ENCODE results near the gene TGFBR3.
"Not testable (repeated sequence)": the region's sequence is repeated elsewhere in the genome, so short reads cannot be mapped to it uniquely, and the experiment has no call there.

The TGFBR3 gene

DNA sequence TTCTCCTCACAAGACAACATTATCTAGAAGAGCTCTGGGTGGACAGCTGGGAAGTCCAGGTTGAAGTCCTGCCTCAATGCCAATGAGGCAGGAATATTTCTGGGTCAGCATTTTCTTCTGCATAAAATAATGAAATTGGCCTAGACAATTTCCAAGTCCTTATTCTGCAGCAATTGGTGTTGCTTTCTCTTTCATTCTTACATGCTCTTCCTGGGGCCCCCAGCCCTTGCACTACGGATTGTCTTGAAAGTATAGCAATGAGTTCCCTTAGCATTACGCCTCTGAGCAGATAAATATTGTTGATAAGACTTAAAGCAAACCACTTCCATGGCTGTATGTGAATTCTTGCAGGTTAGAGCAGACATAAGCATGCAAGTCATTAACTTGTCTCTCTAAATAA, 188.5 kb downstream of the TGFBR3 start:
- in situ Hi-C loops (cut with MboI; ENCODE audit: low sequenced_read_pairs) = no loop called here

DNA sequence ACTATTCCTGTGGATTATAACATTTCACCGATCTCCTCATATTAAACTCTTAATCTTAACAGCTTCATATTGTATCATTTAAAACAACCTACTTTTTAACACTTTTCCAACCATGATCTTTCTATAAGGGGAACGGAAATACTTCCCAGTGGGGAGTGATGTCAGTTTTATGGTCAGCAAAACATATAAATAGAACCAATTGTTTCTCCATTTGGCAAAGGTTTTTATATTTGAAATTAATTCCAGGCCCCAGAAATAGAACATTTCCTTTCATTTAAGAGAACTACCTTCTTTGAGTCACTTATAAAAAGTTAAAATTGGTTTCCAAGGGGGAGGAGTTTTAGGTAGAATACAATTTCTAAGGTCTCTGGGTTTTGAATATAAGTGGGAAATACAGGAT, 189.6 kb downstream of the TGFBR3 start:
- in situ Hi-C loops (cut with MboI; ENCODE audit: low sequenced_read_pairs) = no loop called here

DNA sequence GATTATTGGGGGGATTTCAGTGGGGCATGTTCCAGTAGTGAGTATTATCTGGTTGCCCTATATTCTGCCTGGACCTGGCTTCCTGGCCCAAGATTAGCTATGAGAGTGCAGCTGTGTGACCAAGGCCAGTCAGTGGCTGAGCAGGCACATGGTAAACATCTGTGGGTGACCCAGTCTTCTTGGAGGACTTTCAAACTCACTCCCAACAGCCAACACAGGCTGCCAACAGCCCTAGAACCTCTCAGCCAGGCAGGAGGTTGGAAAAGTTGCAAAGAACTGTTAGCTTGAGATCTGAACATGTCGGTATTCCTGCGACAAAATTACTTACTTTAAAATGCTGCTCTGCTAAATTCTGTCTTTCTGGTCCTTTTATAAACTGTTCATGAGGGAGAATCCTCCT, 192.4 kb downstream of the TGFBR3 start:
- in situ Hi-C loops (cut with MboI; ENCODE audit: low sequenced_read_pairs) = no loop called here

DNA sequence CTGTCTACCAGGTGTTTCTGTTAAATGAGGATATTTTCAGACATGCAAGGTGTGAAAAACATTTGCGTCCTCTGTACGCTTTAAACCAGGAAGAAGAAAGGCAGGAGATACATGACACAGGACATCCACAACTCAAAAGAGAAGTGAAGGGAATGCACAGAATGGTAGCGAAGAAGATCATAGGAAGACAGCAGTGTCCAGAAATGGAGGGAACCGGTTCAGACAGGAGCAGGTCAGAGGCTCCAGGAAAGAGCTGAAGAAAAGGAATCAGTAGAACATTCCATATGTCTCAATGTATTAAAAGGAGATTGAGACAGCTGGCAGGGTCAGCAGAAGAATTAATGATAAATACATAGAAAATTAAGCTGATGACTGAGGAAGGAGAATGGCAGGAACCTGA, 194.4 kb downstream of the TGFBR3 start:
- in situ Hi-C loops (cut with MboI; ENCODE audit: low sequenced_read_pairs) = no loop called here

DNA sequence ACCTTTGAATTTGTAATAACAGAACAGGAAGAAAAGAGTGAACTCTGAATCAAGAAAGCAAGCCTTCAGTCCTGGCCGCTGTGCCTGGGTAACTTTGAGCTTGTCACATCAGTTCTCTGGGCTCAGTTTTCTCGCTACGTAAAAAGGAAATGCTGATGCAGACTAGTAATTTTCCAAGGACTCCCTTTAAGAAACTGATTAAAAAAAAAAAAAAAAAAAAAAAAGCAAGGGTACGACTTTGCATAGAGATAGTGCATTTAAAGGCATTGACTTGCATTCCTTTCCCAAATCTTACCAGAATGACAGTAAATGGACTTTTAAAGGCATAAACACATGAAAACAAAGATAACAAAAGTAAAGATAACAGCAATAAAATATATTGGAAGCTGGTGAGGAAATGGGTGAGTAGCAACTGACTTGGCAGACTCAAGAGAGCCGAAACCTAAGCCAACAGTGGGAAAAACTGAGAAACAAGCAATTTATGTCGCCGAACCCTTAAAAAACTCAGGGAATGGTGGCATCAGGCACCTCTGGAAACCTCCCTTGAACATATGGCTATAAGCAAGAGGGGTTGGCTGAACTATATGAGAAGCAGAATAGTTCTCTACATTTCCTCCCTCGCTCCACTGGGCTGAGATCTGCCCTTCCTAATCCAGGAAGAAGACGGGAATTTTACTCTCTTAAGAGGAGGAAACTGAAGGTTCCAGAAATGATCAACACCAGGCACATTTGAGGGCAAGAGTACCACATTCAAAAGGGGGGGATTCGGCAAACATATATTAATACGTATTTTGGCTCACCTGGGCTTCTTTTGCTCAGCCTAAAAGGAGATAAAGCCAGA, 196.1 kb downstream of the TGFBR3 start:
- in situ Hi-C loops (cut with MboI; ENCODE audit: low sequenced_read_pairs) = no loop called here

DNA sequence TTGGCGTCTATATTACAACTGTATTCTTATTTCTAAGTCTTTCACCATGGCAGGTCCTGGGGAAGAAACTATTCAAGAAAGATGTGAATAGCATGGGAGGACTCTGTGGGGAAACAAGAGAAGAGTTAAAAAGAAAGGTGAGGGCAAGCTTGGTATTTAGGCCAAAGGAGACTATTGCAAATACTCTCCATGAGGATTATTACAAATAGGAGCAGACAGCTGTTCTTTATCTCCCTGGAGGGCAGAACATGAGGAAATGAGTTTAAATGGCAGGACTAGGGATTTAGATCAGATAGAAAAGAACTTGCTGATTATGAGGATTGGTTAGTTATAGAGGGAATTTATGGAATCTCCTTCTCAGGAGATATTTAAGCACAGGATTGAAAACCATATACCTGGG, 198.5 kb downstream of the TGFBR3 start:
- in situ Hi-C loops (cut with MboI; ENCODE audit: low sequenced_read_pairs) = no loop called here

DNA sequence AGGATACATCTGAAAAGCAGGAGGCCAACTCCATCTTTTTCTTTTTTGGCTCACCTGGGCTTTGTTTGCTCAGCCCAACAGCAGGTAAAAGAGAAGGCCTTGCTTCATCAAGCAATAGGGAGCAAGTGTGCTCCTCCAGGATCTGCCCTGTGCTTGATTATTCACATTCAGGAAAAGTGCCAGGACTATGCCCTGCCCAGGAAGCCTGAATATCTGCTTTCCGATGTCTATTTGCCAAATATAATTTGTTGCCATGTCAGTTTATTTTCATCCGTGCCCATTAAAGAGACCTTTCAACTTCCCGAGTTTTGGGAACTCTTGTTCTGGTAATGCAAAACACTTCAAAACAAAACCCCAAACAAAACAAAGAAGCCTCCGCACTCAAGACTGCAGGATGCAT, 200.0 kb downstream of the TGFBR3 start:
- in situ Hi-C loops (cut with MboI; ENCODE audit: low sequenced_read_pairs) = no loop called here

DNA sequence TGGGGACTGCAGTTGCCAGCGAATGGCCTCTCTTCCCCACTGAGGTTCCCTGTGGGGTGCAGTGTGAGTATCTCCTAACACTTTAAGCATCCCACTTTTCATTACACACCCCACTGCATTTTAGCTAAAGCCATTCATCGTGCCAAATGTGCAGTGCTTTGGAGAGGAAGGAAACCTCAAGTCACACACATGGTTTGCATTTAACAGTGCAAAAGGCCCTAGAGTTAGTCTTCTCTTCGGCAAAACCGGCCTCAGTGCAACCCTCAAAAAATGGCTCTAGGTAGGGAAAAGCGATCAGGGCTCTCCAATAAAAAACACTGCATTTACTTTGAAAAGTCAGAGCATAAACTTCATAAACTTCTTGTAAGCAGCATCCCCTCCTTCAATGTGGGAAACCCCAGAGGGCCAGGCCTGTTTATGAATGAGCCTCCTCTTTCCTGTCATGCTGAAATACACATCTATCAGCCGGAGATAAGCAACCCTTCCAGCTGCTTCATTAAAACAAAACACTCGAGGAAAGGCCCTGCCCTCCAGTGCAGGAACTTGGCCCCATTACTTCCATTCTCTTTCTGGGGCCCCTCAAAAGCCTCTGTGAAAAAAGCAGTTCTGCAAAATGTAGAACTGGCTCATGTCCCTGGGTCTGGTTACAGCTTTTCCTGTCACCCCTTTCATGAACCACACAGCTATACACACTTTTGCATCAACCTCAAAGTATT, 201.3 kb downstream of the TGFBR3 start:
- in situ Hi-C loops (cut with MboI; ENCODE audit: low sequenced_read_pairs) = no loop called here

DNA sequence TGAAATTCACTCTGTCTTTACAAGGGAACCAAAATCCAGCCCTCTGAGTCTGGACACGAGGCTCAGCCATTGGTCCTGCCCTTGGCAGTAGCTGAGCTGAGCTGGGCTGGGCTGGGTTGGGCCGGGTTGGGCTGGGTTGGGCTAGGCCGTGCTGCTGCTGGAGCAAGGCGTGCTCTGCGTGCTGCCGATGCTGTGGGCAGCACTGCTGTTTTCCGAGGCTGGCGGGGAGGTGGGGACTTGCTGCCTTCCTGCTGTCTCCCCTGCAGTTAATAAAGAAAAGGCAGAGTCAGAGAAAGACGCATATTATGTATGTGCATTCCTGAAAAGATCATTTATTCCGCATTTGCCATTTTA, 202.4 kb downstream of the TGFBR3 start:
- in situ Hi-C loops (cut with MboI; ENCODE audit: low sequenced_read_pairs) = no loop called here

DNA sequence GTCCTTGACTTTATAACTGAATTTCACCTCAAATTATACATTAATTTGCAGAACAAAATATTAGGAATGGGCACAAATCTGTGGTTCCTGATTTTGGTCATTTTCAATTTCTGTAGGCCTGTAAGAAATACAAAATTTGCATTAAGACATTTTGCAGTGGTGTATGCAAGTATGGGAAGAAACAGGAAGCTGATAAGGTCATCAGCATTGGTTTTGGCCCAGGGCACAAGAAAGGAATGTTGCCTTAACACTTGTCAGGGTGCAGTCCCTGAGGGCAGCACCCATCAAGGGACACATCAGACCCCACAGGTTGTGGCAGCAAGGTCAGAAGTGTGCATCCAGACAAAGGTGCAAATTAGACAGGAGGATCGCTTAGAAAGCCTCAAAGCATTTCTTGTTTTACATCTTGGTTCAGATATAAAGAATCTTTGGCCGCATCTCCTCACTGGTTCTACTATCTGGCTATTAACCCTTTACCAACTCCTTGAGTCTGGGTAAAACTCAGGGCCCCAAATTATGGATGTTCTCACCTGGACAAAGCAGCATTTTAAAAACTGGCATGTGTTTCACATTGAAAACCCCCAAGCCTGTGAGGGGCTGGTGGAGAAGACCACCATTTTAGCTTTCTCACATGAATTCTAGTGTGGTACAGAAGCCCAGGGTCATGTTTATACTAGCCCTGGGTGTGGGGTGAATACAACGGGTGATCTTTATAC, 202.9 kb downstream of the TGFBR3 start:
- in situ Hi-C loops (cut with MboI; ENCODE audit: low sequenced_read_pairs) = no loop called here

DNA sequence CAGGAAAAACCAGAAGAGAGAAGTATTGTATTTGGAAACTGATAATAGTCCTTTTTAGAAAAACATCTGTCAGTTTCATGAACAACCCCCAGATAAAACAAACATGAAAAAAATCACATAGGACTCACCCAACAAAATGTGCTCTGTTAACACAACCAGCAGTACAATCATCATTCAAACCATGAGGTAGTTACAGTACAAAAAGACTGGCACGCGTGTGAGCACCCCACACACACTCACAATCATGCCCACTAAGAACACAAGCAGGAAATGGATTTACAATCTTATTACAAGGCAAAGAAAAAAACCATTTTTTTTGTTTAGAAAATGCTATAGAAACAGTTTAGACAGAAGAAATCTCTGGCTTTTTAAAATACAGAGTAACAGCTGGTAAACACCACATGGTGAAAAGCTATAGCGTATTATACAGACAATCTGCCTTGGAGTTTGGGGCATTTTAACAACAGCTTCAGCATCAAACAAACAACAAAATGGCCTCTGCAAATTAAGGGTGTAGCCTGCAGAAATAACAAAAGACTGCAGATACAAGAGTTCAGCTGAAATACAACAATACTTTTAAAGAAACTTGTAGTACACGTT, 205.3 kb downstream of the TGFBR3 start:
- in situ Hi-C loops (cut with MboI; ENCODE audit: low sequenced_read_pairs) = no loop called here

DNA sequence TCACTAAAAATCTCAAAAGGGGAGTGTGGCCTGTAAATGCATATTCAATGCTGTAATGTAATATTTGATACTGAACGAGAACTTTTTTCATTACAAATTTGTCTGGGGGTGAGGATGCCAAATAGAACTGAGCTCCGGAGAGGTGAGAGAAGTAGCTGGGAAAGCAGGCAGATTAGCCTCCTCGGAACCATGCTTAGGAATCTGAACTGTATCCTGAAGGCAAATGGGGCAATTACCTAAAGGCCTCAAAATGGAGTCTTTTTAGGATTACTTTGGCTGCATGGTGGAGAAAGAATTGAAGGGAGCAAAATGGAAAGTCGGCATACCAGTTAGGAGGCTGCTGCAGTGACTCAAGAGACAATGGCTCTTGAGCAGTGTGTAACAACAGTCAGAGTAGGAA, 206.5 kb downstream of the TGFBR3 start:
- in situ Hi-C loops (cut with MboI; ENCODE audit: low sequenced_read_pairs) = no loop called here

DNA sequence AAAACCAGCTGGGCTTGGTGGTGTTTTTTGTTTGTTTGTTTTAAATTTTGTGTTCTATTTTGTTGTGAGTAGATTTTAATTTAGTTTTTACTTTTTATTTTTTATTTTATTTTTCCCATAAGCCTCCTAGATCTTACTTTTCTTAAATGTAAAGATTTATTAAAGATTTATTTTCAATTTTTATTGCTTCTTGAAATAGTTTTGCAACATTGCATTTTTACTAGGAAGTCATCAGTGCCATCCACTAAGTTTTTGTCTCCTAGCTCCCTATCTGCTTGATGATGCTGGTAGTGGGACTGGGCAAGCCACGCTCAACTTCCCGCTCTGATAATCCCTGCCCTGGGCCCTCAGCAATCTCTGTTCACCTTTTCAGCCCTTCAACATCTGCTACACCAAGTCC, 209.9 kb downstream of the TGFBR3 start:
- in situ Hi-C loops (cut with MboI; ENCODE audit: low sequenced_read_pairs) = no loop called here

DNA sequence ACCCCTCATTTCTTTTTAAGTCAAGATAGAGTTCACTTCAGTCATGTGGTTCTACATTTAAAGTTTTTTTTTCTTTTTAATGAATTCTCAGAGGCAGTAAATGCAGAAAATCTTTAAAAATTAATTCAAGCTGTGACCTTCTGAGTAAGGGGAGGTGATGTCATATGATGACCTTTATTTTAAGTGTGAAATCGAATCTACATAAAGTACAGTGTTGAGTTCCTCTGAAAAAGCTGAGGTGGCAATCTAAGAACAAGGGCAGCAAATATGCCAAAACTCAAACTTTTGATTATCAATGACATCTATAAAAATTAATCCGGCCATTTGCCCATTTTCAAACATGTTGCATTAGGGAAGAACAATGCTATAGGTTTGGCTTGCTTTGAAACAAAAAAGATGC, 211.8 kb downstream of the TGFBR3 start:
- in situ Hi-C loops (cut with MboI; ENCODE audit: low sequenced_read_pairs) = no loop called here

DNA sequence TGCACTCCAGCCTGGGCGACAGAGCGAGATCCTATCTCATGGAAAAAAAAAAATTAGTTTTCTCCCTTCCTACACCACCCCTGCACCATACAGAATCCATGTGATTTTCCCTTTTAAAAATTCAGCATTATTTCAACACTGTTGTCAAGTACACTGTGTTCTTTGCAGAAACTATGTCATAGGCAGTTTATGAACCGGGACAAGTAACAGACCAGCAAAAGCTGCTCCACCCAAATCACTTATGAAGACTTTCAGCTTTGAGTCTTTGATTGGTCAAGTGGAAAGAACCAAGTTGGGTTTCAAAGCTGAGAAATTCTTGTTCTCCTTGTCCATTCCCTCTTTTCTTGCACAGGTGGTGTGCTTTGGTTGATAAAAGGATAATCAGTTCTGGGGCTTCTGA, 212.3 kb downstream of the TGFBR3 start:
- in situ Hi-C loops (cut with MboI; ENCODE audit: low sequenced_read_pairs) = no loop called here

DNA sequence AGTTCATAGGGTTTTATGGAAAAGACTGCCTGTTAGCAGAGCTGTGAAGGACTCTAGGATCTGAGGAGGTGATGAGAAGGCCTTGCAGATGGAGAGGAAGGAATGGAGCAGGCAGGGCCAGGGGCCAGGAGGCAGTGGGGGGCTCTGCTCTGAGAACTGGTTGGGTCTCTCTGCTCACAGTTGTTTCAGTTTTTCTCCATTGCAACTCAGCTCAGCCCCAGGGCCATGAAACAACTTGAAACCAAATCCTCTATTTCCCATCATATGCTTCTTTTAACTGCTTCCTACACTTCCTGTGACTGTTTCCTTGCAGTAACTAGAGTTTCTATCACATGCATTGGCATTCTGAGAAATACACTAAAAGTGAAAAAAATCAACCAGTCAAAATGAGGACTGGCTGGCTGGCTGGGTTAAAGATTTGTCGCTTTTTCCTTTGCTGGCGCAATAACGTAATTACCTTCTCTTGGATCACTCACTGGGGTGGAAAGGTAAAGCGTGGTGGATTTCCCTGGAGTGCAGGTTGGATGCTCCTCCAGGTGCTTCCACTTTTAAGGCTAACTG, 213.3 kb downstream of the TGFBR3 start:
- in situ Hi-C loops (cut with MboI; ENCODE audit: low sequenced_read_pairs) = no loop called here

DNA sequence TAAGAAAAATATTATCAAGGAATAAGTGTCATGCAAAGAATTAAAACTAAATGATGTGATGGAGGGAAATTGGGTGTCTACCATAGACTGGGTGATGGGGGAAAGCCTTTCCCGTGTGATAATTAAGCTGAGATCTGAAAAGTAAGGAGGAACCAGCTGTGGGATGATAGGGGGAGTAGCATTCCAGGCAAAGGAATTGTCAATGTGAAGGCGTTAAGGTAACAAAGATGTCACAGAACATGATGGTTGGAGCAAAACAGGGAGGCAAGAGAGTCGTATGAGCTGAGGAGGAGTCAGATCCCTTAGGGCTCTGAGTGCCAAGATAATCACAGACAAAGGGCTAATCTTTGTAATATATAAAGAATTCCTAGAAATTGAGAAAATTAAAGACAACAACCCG, 215.2 kb downstream of the TGFBR3 start:
- in situ Hi-C loops (cut with MboI; ENCODE audit: low sequenced_read_pairs) = no loop called here

DNA sequence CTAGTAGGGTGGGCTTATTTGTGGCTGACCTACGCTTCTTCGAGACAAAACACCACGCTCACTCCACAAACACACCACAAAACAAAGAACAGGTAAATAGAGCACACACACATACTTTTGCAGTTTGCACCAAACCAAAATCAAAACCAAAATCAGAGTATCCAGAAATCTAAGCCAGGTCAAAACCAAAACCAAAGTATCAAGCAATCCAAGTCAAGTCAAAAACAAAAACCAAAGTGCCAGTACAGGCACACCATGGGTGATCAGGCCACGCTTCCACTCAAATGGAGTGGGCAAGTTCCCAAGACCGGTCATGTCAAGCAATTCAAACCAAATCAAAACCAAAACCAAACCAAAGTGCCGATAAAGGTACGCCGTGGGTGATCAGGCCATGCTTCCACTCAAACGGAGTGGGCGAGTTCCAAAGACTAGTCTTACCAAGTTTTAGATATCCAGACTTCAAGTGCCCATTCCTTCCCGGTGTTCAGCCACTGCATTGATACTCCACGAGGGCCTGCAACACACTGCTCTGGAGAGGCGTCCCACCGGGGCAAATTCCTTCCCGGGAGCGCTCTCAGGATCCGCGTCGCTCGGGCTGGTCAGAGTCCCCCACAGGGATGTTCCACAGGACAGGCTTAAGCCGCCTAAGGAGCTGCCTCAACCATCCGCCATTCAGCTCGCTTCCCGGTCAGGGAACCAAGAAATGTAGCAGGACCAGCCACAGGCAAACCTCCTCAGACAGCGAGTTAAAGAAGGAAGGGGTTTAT, 216.2 kb downstream of the TGFBR3 start:
- in situ Hi-C loops (cut with MboI; ENCODE audit: low sequenced_read_pairs) = no loop called here

DNA sequence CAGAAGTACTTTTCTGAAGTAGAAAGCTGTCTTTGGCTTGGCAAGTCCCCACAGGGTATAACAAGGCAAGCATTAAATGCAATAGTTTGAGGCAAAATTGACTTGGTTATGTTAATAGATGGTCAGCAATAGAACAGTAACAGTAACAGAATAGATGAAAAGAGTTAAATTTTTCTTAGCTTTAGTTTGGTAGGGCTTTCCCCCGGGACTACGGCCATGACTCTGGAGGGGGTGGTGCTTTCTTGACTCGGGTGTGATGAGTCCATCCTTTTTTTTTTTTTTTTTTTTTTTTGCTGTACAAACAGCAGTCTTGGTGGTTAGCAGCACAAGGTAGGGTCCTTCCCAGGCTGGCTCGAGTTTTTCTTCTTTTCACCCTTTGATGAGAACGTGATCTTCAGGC, 219.3 kb downstream of the TGFBR3 start:
- in situ Hi-C loops (cut with MboI; ENCODE audit: low sequenced_read_pairs) = not testable (repeated sequence)

DNA sequence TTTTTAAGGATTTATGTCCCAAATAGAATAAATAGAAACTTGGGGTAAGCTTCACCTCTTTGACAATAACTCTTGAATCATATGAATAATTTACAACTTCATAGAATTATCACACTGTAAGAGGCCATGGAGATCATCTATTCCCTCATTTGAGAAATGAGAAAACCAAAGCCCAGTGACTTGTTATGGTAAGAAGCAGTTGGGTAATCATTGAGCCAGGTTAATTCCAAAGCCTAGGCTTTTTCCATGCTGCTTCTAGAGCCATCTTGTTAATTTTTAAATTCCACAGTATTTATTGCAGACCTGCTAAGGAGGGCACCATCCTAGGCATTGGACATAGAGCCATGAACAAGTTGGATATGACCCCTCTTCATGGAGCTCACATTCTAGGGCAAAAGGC, 224.8 kb downstream of the TGFBR3 start:
- in situ Hi-C loops (cut with MboI; ENCODE audit: low sequenced_read_pairs) = no loop called here

DNA sequence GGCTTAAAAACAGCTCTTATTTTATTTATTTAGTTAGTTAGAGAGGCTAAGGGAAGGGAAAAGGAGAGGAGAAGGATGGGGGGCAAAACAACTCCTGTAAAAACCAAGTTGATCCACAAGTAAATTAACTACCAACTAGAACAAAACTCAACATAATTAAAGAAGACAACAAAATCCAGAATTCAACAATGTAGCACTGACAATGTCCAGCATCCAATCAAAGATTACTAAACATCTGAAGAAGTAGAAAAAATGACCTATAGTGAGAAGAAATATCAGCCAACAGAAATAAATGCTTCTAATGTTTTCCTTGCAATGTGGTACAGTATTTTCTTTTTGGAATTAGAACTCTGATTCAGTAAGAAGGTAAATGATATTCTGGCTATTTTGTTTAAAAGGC, 225.2 kb downstream of the TGFBR3 start:
- in situ Hi-C loops (cut with MboI; ENCODE audit: low sequenced_read_pairs) = no loop called here
